ENCODE measurements around the gene CACNA1C. TPM values are rescaled to one million over a fixed set of nuclear protein-coding genes. Genes with fewer than 3 reads are reported as not detected.
A peak's percentile ranks its signal among the peaks of the same experiment; 100 is the strongest.

CACNA1C gene
- total and polyA plus RNA-seq, 10 of the 15 experiments (the other 5 are each of a cell fraction or from before 2014, with no cell fraction given): under 0.01 to 0.15 (median 0.09) TPM; not detected in 5

GRCh38 chr12:2016862-2017545, 35.8 kb upstream of the CACNA1C start (continued):
- TF ChIP-seq ATF3 (IDR thresholded peaks at IDR 0.05; ENCODE audit: borderline replicate concordance, extremely low read depth, low read depth, low read length): no peak
- TF ChIP-seq TBL1XR1 (IDR thresholded peaks at IDR 0.05; ENCODE audit: low read depth, low read length): no peak

- in situ Hi-C loops (cut with MboI): no loop called here
- ChIA-PET POLR2A (interaction anchor here (0.7 to 1.1 kb wide), 2 partner anchors 13 to 17 kb away, joined by 3 to 4 read pairs; no protein-coding TSS in a partner anchor), RAD21 (ENCODE audit: unreplicated experiment) (interaction anchor here (1.1 to 2.4 kb wide), 3 partner anchors 12 to 78 kb away, joined by 3 to 12 read pairs (median 4); partner anchors contain the start of gene DCP1B), CTCF (interaction anchor here (0.8 to 3.4 kb wide), 6 partner anchors 13 to 225 kb away, joined by 3 to 12 read pairs (median 6); no protein-coding TSS in a partner anchor), SMC1A (ENCODE audit: uncharacterized antibody, unreplicated experiment) (interaction anchor here (0.8 to 1.9 kb wide), 7 partner anchors 10 to 36 kb away, joined by 3 to 8 read pairs (median 3); no protein-coding TSS in a partner anchor)
- H3K9ac ChIP-seq (ENCODE audit: control insufficient read depth, insufficient read depth, low read length): no peak overlapping the region
- H3K79me2 ChIP-seq (ENCODE audit: control insufficient read depth, insufficient read depth, low read length): no peaks in the 10 kb centered on the region
- no peaks in the 10 kb centered on the region for H3K36me3 ChIP-seq (ENCODE audit: control insufficient read depth in 2 of 2, insufficient read depth in 2 of 2, low read length in 1 of 2)
- WGBS (ENCODE audit: insufficient coverage, insufficient replicate concordance, low lambda C conversion rate, missing lambda C conversion rate): 43% methylated on average over 12 of the region's 12 CpGs
- H2AFZ ChIP-seq (ENCODE audit: control insufficient read depth, low read depth, low read length): no peak overlapping the region
- intact Hi-C loops (cut with micrococcal nuclease; ENCODE audit: unreplicated experiment): no loop called here
- BruUV-seq (replicated peaks): no TSS peak
- H4K20me1 ChIP-seq (ENCODE audit: control insufficient read depth, insufficient read depth): no peaks in the 10 kb centered on the region
- H3K9me3 ChIP-seq (replicated peaks; ENCODE audit: control insufficient read depth, insufficient read depth, low read length): no peaks in the 10 kb centered on the region; the same call in 2 of the 3 replicates
- no peak for FAIRE-seq
- no peak for DNase-seq (ENCODE audit: low read depth, low spot score)
- no peak overlapping the region for H3K4me2 ChIP-seq (ENCODE audit: control insufficient read depth, insufficient read depth)
- H3K27ac ChIP-seq (ENCODE audit: control insufficient read depth, insufficient read depth): no peak overlapping the region
- no peak overlapping the region for H3K4me3 ChIP-seq
- ATAC-seq: peak; percentile 88
- H3K27me3 ChIP-seq (replicated peaks in 1 of 2; ENCODE audit: control insufficient read depth in 2 of 2, insufficient read depth in 2 of 2, low read length in 1 of 2): no peaks in the 10 kb centered on the region; a peak in 1 of 4 replicates
- H3K4me1 ChIP-seq (ENCODE audit: control insufficient read depth, insufficient read depth, low read length): no peaks in the 10 kb centered on the region; the same call in 1 of the 2 replicates
- TF ChIP-seq IKZF1 (conservative IDR thresholded peaks at IDR 0.05): peak; percentile 81
- TF ChIP-seq ZNF274 (IDR thresholded peaks at IDR 0.05; ENCODE audit: insufficient read depth, insufficient read length): no peak
- TF ChIP-seq MEF2B (IDR thresholded peaks at IDR 0.05; ENCODE audit: partially characterized antibody, poor library complexity, severe bottlenecking): peak; percentile 31
- TF ChIP-seq KAT2A (conservative IDR thresholded peaks at IDR 0.05; ENCODE audit: control insufficient read depth, low read depth, low read length): no peak
- TF ChIP-seq CREM (IDR thresholded peaks at IDR 0.05; ENCODE audit: low read depth): peak; percentile 43; the same call in 1 of the 2 replicates
- peak; percentile 52; the same call in 1 of the 2 replicates for TF ChIP-seq CHD2 (IDR thresholded peaks at IDR 0.05; ENCODE audit: borderline replicate concordance, low read depth, low read length)
- peak; percentile 63 to 85; a peak in 3 of 4 replicates for TF ChIP-seq IKZF2 (IDR thresholded peaks at IDR 0.05)
- TF ChIP-seq ZBTB40 (IDR thresholded peaks at IDR 0.05; ENCODE audit: borderline replicate concordance): no peak
- peak; percentile 47; the same call in 1 of the 2 replicates for TF ChIP-seq JUND (IDR thresholded peaks at IDR 0.05; ENCODE audit: low read depth, low read length)
- TF ChIP-seq RCOR1 (conservative IDR thresholded peaks at IDR 0.05; ENCODE audit: low read depth, low read length): no peak
- peak; percentile 58 for TF ChIP-seq JUNB (IDR thresholded peaks at IDR 0.05)
- TF ChIP-seq NFXL1 (IDR thresholded peaks at IDR 0.05; ENCODE audit: borderline replicate concordance): no peak
- TF ChIP-seq DPF2 (IDR thresholded peaks at IDR 0.05): peak; percentile 91
- TF ChIP-seq SIX5 (IDR thresholded peaks at IDR 0.05; ENCODE audit: low read depth, low read length, severe bottlenecking): no peak
These were observed 35.0 kb upstream of the CACNA1C start for GRCh38 chr12:2017546-2018337.

Data from GM12878 (cell line).